ENCODE data around the gene CC2D1A. TPM values are rescaled to one million over a fixed set of nuclear protein-coding genes. Genes with fewer than 3 reads are reported as not detected.

Gene CC2D1A
- total and polyA plus RNA-seq, 8 donors, result 25.0 to 34.3 (median 30.5) TPM

DNA sequence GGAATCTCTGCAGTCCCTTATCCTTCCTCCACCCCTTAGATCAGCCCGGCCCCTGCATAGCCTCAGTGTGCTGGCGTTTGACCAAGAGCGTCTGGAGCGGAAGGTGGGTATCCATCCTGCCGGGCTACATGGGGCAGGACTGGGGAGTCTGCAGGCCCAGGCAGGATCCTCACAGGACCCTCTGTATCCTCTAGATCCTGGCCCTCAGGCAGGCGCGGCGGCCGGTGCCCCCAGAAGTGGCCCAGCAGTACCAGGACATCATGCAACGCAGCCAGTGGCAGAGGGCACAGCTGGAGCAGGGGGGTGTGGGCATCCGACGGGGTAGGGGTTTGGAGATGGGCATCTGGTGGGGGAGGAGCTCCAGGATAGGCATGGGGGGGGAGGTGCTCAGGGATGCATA is 23.3 kb downstream of the CC2D1A start:
- Histone ChIP-seq H3K4me1 (peaks cover 0 to 12% of the 10 kb centered on the region in 2 donors), H3K9me3 (no peaks in the 10 kb centered on the region), H3K27ac (no peak overlapping the region), H3K36me3 (peaks cover 0 to 60% of the 10 kb centered on the region in 2 donors), H3K4me3 (no peak overlapping the region), H3K27me3 (peaks cover 0 to 4% of the 10 kb centered on the region in 2 donors)
- ATAC-seq, result no peak
- intact Hi-C loops (cut with DNase I), result no loop called here
- DNase-seq, result no peak
- TF ChIP-seq, protein P1, sequence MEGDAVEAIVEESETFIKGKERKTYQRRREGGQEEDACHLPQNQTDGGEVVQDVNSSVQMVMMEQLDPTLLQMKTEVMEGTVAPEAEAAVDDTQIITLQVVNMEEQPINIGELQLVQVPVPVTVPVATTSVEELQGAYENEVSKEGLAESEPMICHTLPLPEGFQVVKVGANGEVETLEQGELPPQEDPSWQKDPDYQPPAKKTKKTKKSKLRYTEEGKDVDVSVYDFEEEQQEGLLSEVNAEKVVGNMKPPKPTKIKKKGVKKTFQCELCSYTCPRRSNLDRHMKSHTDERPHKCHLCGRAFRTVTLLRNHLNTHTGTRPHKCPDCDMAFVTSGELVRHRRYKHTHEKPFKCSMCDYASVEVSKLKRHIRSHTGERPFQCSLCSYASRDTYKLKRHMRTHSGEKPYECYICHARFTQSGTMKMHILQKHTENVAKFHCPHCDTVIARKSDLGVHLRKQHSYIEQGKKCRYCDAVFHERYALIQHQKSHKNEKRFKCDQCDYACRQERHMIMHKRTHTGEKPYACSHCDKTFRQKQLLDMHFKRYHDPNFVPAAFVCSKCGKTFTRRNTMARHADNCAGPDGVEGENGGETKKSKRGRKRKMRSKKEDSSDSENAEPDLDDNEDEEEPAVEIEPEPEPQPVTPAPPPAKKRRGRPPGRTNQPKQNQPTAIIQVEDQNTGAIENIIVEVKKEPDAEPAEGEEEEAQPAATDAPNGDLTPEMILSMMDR (IDR thresholded peaks at IDR 0.05), result no peak

DNA sequence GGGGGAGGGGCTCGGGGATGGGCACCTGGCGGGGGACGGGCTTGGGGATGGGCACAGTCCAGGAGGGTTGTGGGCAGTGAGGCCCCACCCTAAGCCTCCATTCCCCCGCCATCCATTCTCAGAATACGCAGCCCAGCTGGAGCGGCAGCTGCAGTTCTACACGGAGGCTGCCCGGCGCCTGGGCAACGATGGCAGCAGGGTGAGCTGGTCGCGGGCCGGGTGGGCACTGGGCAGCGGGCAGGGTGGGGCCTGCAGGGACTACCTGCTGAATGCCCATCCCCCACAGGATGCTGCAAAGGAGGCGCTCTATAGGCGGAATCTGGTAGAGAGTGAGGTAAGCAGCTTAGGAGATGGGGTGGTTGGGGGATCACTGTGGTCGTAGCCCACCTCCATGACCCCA is 24.0 kb downstream of the CC2D1A start:
- peaks cover 0 to 54% of the 10 kb centered on the region in 2 donors for H3K36me3 ChIP-seq
- intact Hi-C loops (cut with DNase I), result no loop called here
- DNase-seq, result no peak
- H3K27ac ChIP-seq, result no peak overlapping the region
- TF ChIP-seq, protein P1 (IDR thresholded peaks at IDR 0.05), result no peak
- ATAC-seq, result no peak
- H3K27me3 ChIP-seq, result peaks cover 0 to 6% of the 10 kb centered on the region in 2 donors
- H3K4me3 ChIP-seq, result no peak overlapping the region
- H3K4me1 ChIP-seq, result peaks cover 0 to 12% of the 10 kb centered on the region in 2 donors
- no peaks in the 10 kb centered on the region for H3K9me3 ChIP-seq

DNA sequence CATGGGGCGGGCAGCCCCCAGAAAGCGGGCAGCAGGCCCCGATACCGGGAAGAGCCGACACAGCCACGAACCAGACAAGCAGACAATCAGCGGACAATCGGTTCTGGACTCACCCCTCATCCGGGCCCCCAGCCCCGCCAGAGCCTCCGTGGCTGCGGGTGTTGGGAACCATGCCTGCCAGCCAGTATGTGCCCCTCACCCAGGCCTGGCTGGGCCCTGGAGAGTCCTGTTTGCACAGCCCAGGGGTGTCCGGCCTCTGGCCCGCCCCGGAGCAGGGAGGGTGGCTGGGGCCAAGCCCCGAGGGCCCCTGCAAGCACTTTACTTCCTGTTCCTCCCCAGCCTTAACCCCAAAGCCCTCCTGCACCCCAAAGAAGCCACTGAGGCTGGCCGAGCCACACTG is 24.4 kb downstream of the CC2D1A start:
- Histone ChIP-seq H3K9me3 (no peaks in the 10 kb centered on the region), H3K27ac (no peak overlapping the region), H3K4me1 (peaks cover 0 to 12% of the 10 kb centered on the region in 2 donors), H3K36me3 (peaks cover 0 to 49% of the 10 kb centered on the region in 2 donors), H3K4me3 (no peak overlapping the region), H3K27me3 (peaks cover 0 to 10% of the 10 kb centered on the region in 2 donors)
- no peak for ATAC-seq
- TF ChIP-seq, protein P1 (IDR thresholded peaks at IDR 0.05), result no peak
- intact Hi-C loops (cut with DNase I), result no loop called here
- DNase-seq, result no peak

DNA sequence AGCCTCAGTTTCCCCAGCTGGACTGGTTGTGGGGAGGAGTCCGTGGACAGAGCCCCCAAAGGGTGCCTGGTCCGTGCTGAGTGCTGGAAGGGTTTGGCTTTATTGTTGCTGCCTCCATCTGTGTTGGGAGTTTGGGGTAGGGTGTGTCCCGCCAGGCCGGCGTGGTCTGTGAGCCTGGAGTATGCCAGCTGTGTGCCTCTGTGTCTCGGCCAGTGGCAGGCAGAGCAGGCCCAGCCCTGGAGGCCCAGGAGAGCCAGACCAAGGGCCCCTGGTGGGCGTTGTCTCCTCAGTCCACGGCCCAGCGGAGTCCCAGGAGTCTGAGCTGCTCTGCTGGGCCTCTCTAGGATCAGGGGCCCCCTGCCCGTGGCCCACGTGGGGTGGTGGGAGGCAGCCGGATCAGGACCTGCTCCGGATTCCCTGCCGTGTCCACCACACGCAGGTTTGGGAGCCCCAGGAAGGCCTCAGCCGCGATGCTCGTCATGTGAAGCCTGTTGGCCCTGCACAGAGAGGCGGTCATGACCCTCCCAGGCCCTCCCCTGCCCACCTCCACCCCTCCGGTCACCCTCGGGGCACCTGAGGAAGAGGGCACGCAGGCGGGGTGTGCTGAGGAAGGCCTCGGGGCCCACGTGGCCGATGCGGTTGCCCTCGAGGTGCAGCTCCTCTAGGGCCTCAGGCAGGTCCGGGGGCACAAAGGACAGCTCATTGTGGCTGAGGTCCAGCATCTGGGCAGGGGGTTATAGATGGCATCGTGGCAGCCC is 25.6 kb downstream of the CC2D1A start:
- intact Hi-C loops (cut with DNase I), result no loop called here
- Histone ChIP-seq H3K4me1 (peaks cover 0 to 9% of the 10 kb centered on the region in 2 donors), H3K27me3 (peaks cover 0 to 20% of the 10 kb centered on the region in 2 donors), H3K27ac (no peak overlapping the region), H3K9me3 (no peaks in the 10 kb centered on the region), H3K36me3 (peaks cover 0 to 41% of the 10 kb centered on the region in 2 donors), H3K4me3 (no peak overlapping the region)
- TF ChIP-seq, protein P1 (IDR thresholded peaks at IDR 0.05), result no peak
- DNase-seq (no peak), ATAC-seq (no peak)

DNA sequence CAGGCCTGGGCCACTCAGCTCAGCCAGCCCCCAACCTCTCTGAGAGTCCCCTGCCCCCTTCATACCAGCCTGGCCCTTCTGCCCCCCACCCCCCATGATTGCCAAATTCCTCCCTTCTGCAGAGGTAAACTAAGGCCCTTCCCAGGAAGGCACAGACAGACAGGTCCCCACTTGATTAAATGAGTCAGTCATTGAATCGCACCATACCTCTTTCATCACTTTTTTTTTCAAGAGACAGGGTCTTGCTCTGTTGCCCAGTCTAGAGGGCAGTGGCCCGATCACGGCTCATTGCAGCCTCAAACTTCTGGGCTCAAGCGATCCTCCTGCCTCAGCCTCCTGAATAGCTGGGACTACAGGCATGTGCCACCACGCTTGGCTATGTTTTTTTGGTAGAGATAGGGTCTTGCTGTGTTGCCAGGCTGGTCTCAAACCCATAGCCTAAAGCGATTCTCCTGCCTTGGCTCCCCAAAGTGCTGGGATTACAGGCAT is 26.2 kb downstream of the CC2D1A start:
- Histone ChIP-seq H3K27ac (no peak overlapping the region), H3K9me3 (no peaks in the 10 kb centered on the region), H3K27me3 (peaks cover 0 to 20% of the 10 kb centered on the region in 2 donors), H3K36me3 (peaks cover 0 to 34% of the 10 kb centered on the region in 2 donors), H3K4me3 (no peak overlapping the region), H3K4me1 (peaks cover 0 to 5% of the 10 kb centered on the region in 2 donors)
- ATAC-seq (no peak), DNase-seq (no peak)
- intact Hi-C loops (cut with DNase I), result no loop called here
- TF ChIP-seq, protein P1 (IDR thresholded peaks at IDR 0.05), result no peak
